Natural killer cell (primary cell): ENCODE data around the gene COQ9. TPM values are rescaled to one million over a fixed set of nuclear protein-coding genes. Genes with fewer than 3 reads are reported as not detected.

Experiments
- ATAC-seq, 3 donors: fragments of 150-1000 bp in 2 of 3; fragments of 200-7000 bp in 1 of 3; cut with Tn5 transposase; 1 replicate in 1 of 3; 2 replicates in 2 of 3; pipeline ENCODE4 v1.10.0; 2021; ENCODE audit warnings: mild to moderate bottlenecking in 2 of 3, moderate library complexity in 2 of 3
- DNase-seq, 2 donors: peaks; one replicate each; pipeline versions ENCODE4 v3.0.0 to v3.0.0-alpha.2; 2013 to 2021; ENCODE audit warnings: mixed read lengths in 1 of 2
- H3K27ac ChIP-seq: one replicate; pipeline ENCODE4 v1.5.1; 2013; ENCODE audit warnings: mild to moderate bottlenecking, low read length
- H3K27me3 ChIP-seq: one replicate; pipeline ENCODE4 v1.6.1; 2013; ENCODE audit warnings: low read length; ENCODE audit not compliant: control insufficient read depth, insufficient read depth
- H3K36me3 ChIP-seq: one replicate; pipeline ENCODE4 v1.6.1; 2013; ENCODE audit warnings: low read length; ENCODE audit not compliant: control insufficient read depth, insufficient read depth
- H3K4me1 ChIP-seq: one replicate; pipeline ENCODE4 v1.6.1; 2013; ENCODE audit warnings: low read length; ENCODE audit not compliant: control insufficient read depth, insufficient read depth
- H3K4me3 ChIP-seq: one replicate; pipeline ENCODE4 v1.5.1; 2013; ENCODE audit warnings: low read length
- H3K9me3 ChIP-seq: one replicate; pipeline ENCODE4 v1.6.1; 2013; ENCODE audit warnings: low read length; ENCODE audit not compliant: control insufficient read depth, insufficient read depth
- H3K27ac Mint-ChIP-seq, 2 donors: one replicate each; pipeline ENCODE4 v1.8.0; 2022; ENCODE audit warnings: mild to moderate bottlenecking in 2 of 2, mixed read lengths in 2 of 2, moderate library complexity in 1 of 2
- H3K27me3 Mint-ChIP-seq, 2 donors: one replicate each; pipeline ENCODE4 v1.8.0; 2022; ENCODE audit warnings: low read depth in 2 of 2, mixed read lengths in 2 of 2
- H3K36me3 Mint-ChIP-seq: one replicate; pipeline ENCODE4 v1.8.0; 2022; ENCODE audit warnings: mixed read lengths
- H3K4me1 Mint-ChIP-seq, 2 donors: one replicate each; pipeline ENCODE4 v1.8.0; 2022; ENCODE audit warnings: mixed read lengths in 2 of 2
- H3K4me3 Mint-ChIP-seq: one replicate; pipeline ENCODE4 v1.8.0; 2022; ENCODE audit warnings: mild to moderate bottlenecking, moderate library complexity, mixed read lengths
- H3K9me3 Mint-ChIP-seq, 2 donors: one replicate each; pipeline ENCODE4 v1.8.0; 2022; ENCODE audit warnings: mixed read lengths in 2 of 2
- CTCF ChIP-seq: fragments of 200-600 bp; IDR thresholded peaks from one replicate; pipeline ENCODE4 v1.8.0; 2022; ENCODE audit warnings: antibody characterized with exemption
- WGBS: methylation state at CpG from one replicate; pipeline ENCODE4 v1.1.7; 2013; ENCODE audit warnings: missing lambda C conversion rate; ENCODE audit not compliant: insufficient coverage; 5-methylcytosine and 5-hydroxymethylcytosine counted together
- intact Hi-C: fragments of 100-400 bp; cut with micrococcal nuclease; formaldehyde crosslinking; loops from one replicate; pipeline ENCODE4 v1.14.2; 2022
- total RNA-seq, 4 donors: library from RNA; stranded (reverse); fragments of 120-200 nt in 1 of 4; gene quantifications; one replicate each; pipeline versions ENCODE4 v1.2.3 to v1.2.4, GENCODE V29; 2013 to 2022

The COQ9 gene
- total RNA-seq, 3 donors from 2014 or later (not counting 1 experiment from before 2014, with no cell fraction given): 16.9 to 30.2 (median 18.3) TPM

- no peaks in the 10 kb centered on the region for H3K27me3 Mint-ChIP-seq
- H3K27ac ChIP-seq: peak overlapping the region; percentile 83
- no peaks in the 10 kb centered on the region for H3K9me3 ChIP-seq
- no peaks in the 10 kb centered on the region for H3K36me3 ChIP-seq
- no peak overlapping the region for H3K4me3 ChIP-seq
- peaks cover 39% of the 10 kb centered on the region for H3K4me1 ChIP-seq
- no peaks in the 10 kb centered on the region for H3K27me3 ChIP-seq
- ATAC-seq: no peak
- peaks cover 18 to 32% of the 10 kb centered on the region in 2 donors for H3K4me1 Mint-ChIP-seq
- 81% methylated on average over 16 of the region's 16 CpGs for WGBS
- H3K36me3 Mint-ChIP-seq: no peaks in the 10 kb centered on the region
- intact Hi-C loops: no loop called here
- no peak overlapping the region for H3K4me3 Mint-ChIP-seq
- no peak for DNase-seq
- peak overlapping the region; percentile 89 to 91 for H3K27ac Mint-ChIP-seq
- no peak for TF ChIP-seq CTCF
- H3K9me3 Mint-ChIP-seq: no peaks in the 10 kb centered on the region
Observed at GRCh38 chr16:57416084-57416483, 31.2 kb upstream of the COQ9 start.

GRCh38 chr16:57419506-57419905, 27.8 kb upstream of the COQ9 start:
- H3K36me3 Mint-ChIP-seq: no peaks in the 10 kb centered on the region
- no peaks in the 10 kb centered on the region for H3K27me3 ChIP-seq
- H3K9me3 ChIP-seq: no peaks in the 10 kb centered on the region
- H3K4me3 ChIP-seq: no peak overlapping the region
- H3K27me3 Mint-ChIP-seq: no peaks in the 10 kb centered on the region
- H3K4me1 ChIP-seq: peaks cover 30% of the 10 kb centered on the region
- H3K4me1 Mint-ChIP-seq: peaks cover 18 to 32% of the 10 kb centered on the region in 2 donors
- intact Hi-C loops: loop anchor here (2.0 kb wide), 1 partner anchor 99 kb away; no protein-coding TSS in a partner anchor
- H3K9me3 Mint-ChIP-seq: no peaks in the 10 kb centered on the region
- WGBS: 88% methylated on average over 5 of the region's 6 CpGs
- peak overlapping the region; percentile 47 for H3K4me3 Mint-ChIP-seq
- DNase-seq (no peak), ATAC-seq (no peak)
- H3K36me3 ChIP-seq: no peaks in the 10 kb centered on the region
- no peak for TF ChIP-seq CTCF
- H3K27ac ChIP-seq: no peak overlapping the region
- H3K27ac Mint-ChIP-seq: no peak overlapping the region

- H3K27ac Mint-ChIP-seq: no peak overlapping the region
- no peak for ATAC-seq
- intact Hi-C loops: no loop called here
Observed at GRCh38 chr16:57422026-57422944, 25.0 kb upstream of the COQ9 start.

More at GRCh38 chr16:57422026-57422944, 25.0 kb upstream of the COQ9 start:
- peaks cover 17% of the 10 kb centered on the region for H3K4me1 ChIP-seq
- Mint-ChIP-seq H3K36me3 (peaks cover 2% of the 10 kb centered on the region), H3K4me1 (peaks cover 9 to 15% of the 10 kb centered on the region in 2 donors), H3K9me3 (no peaks in the 10 kb centered on the region), H3K4me3 (no peak overlapping the region), H3K27me3 (no peaks in the 10 kb centered on the region)
- H3K9me3 ChIP-seq: no peaks in the 10 kb centered on the region
- H3K4me3 ChIP-seq: no peak overlapping the region
- no peak for TF ChIP-seq CTCF
- no peak for DNase-seq
- H3K27me3 ChIP-seq: no peaks in the 10 kb centered on the region
- no peaks in the 10 kb centered on the region for H3K36me3 ChIP-seq
- no peak overlapping the region for H3K27ac ChIP-seq
- 75% methylated on average over 9 of the region's 10 CpGs for WGBS
